NCI-H2227 (cell line): Measurements from ENCODE around the gene ACP2.
A peak's percentile ranks its signal among the peaks of the same experiment; 100 is the strongest.

Experiments
- DNase-seq: peaks from one replicate; lab custom pipeline; 2025; ENCODE audit not compliant: unreplicated experiment; lab: John Stamatoyannopoulos, UW

The ACP2 gene

GRCh38 chr11:47244448-47245350, 3.9 kb downstream of the ACP2 start:
- DNase-seq = no peak

- DNase-seq = no peak
Observed at GRCh38 chr11:47243454-47243853, 5.2 kb downstream of the ACP2 start.

- no peak for DNase-seq
Observed at GRCh38 chr11:47242596-47243192, 5.9 kb downstream of the ACP2 start.

- DNase-seq = no peak
Observed at GRCh38 chr11:47241841-47242301, 6.7 kb downstream of the ACP2 start.

GRCh38 chr11:47239852-47240251, 8.8 kb downstream of the ACP2 start:
- DNase-seq = no peak

- DNase-seq = no peak
Observed at GRCh38 chr11:47236482-47236881, 12.1 kb downstream of the ACP2 start.

GRCh38 chr11:47235163-47235562, 13.5 kb downstream of the ACP2 start:
- DNase-seq = no peak

- DNase-seq = no peak
Observed at GRCh38 chr11:47234669-47235100, 13.9 kb downstream of the ACP2 start.

GRCh38 chr11:47233989-47234668, 14.5 kb downstream of the ACP2 start:
- DNase-seq = no peak

GRCh38 chr11:47233051-47233450, 15.6 kb downstream of the ACP2 start:
- DNase-seq = no peak

GRCh38 chr11:47229161-47229560, 19.5 kb downstream of the ACP2 start:
- no peak for DNase-seq

GRCh38 chr11:47225552-47226400, 22.8 kb downstream of the ACP2 start:
- no peak for DNase-seq

- DNase-seq = no peak
Observed at GRCh38 chr11:47222696-47223095, 25.9 kb downstream of the ACP2 start.

GRCh38 chr11:47220401-47220821, 28.2 kb downstream of the ACP2 start:
- no peak for DNase-seq

- peak; percentile 40 for DNase-seq
Observed at GRCh38 chr11:47216121-47216798, 32.4 kb downstream of the ACP2 start.

- DNase-seq = peak; percentile 57
Observed at GRCh38 chr11:47215366-47215910, 33.2 kb downstream of the ACP2 start.

GRCh38 chr11:47213950-47214565, 34.6 kb downstream of the ACP2 start:
- peak; percentile 94 for DNase-seq

GRCh38 chr11:47212938-47213337, 35.7 kb downstream of the ACP2 start:
- no peak for DNase-seq

GRCh38 chr11:47208628-47209027, 40.0 kb downstream of the ACP2 start:
- no peak for DNase-seq
